Retinal pigment epithelial cell (primary cell): ENCODE measurements around the gene CDK5RAP2.

ENCODE experiments used
- DNase-seq: peaks from one replicate; pipeline ENCODE4 v3.0.0-alpha.2; 2010; ENCODE audit warnings: low read depth
- H3K4me3 ChIP-seq: 2 replicates; pipeline ENCODE4 v1.5.1; 2011; ENCODE audit warnings: mild to moderate bottlenecking, low read length, control low read depth, moderate library complexity
- CTCF ChIP-seq: conservative IDR thresholded peaks from 2 replicates; pipeline ENCODE4 v1.5.1; 2011; ENCODE audit warnings: low read depth, low read length, control low read depth, inconsistent platforms

CDK5RAP2 gene

GRCh38 chr9:120609636-120610035, 29.7 kb upstream of the CDK5RAP2 start:
- H3K4me3 ChIP-seq = no peak overlapping the region
- no peak for TF ChIP-seq CTCF
- DNase-seq = no peak

- no peak overlapping the region for H3K4me3 ChIP-seq
Observed at GRCh38 chr9:120608421-120608820, 28.5 kb upstream of the CDK5RAP2 start.

DNA sequence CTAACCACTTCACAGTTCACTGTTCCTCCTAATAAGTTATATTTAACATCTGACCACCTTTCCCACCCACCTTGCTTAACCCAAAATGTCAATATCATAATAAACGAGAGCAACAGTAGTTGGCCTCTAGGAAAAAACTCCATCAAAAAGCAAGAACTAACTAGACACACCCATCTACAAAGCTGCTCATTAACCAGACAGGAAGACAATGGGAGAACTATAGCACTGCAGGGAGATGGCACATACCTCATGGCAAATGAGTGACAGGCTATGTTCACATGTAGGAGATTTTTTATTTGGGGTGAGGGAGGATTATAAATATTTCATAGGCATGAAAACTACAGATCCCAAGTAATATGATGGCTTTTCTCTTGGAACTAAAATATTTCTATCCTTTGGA, 23.6 kb upstream of the CDK5RAP2 start:
- DNase-seq = no peak
- no peak overlapping the region for H3K4me3 ChIP-seq
- no peak for TF ChIP-seq CTCF

More at GRCh38 chr9:120608421-120608820, 28.5 kb upstream of the CDK5RAP2 start:
- no peak for DNase-seq
- no peak for TF ChIP-seq CTCF

- no peak for TF ChIP-seq CTCF
- no peak overlapping the region for H3K4me3 ChIP-seq
- DNase-seq = no peak
Observed at GRCh38 chr9:120603010-120603409, 23.0 kb upstream of the CDK5RAP2 start.

DNA sequence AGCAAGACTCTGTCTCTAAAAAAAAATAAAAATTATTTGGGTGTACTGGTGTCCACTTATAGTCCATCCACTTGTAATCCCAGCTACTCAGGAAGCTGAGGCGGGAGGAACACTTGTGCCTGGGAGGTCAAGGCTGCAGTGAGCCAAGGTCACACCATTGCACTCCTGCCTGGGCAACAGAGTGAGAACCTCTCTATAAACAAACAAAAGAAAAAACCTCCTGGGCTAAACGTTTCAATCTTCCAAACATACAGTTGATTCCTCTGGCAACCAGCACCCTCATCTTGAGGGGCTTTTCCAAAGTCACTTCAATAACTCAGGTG, 13.9 kb upstream of the CDK5RAP2 start:
- no peak overlapping the region for H3K4me3 ChIP-seq
- DNase-seq = no peak
- no peak for TF ChIP-seq CTCF

GRCh38 chr9:120593250-120593954, 13.4 kb upstream of the CDK5RAP2 start:
- no peak for TF ChIP-seq CTCF
- DNase-seq = no peak
- H3K4me3 ChIP-seq = no peak overlapping the region

DNA sequence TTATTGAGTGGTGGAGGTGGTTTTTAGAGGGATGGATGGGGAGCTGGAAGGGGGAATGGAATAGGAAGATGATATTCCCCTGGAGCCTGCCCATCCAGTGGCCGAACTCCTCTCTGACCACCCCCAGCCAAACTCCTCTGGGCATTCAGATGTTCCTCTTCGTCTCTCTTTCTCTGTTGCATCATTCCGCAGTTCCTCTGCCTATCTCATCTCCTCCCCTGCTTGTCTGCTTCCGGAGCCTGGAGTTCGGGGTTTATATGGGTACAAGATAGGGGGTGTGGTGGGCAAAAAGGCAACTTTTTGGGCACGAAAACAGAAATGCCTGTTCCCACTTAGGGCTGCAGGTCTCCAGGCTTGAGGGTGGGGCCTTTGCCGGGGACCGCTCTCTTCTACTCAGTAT, 12.2 kb upstream of the CDK5RAP2 start:
- H3K4me3 ChIP-seq = no peak overlapping the region
- no peak for DNase-seq
- TF ChIP-seq CTCF = no peak
